Measurements from ENCODE around the gene PREP.

GRCh38 chr6:105321728-105322127 lies 81.2 kb downstream of the PREP start:
- TF ChIP-seq POLR2A (IDR thresholded peaks at IDR 0.05; ENCODE audit: low read length) = no peak
- no peak for TF ChIP-seq GATA1 (IDR thresholded peaks at IDR 0.05; ENCODE audit: low read depth, low read length)
